ENCODE data around the gene TRPV4.

DNA sequence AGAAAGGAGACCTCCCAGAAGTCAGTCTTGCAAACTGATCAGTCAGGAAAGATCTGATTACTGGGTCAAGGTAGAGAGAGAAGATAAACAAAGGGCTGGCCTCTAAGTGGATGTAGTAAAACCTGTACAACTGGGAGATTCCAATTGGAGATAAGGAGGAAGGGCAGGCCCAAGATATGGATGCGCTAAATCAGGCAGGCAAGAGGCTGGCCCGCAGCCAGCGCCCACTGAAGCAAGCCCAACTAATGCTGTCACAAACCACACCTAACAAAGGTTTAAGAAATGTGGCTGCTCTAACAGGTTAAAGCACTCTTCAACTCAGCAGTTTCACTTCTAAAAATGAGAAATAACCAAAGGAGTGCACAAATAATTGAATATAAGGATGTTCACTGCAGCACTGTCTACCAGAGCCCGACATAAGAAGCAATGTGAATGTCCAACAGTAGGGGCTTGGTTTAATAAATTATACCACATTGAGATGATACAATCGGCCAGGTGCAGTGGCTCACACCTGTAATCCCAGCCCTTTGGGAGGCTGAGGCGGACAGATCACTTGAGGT is 42.5 kb upstream of the TRPV4 start:
- TF ChIP-seq, protein P1, sequence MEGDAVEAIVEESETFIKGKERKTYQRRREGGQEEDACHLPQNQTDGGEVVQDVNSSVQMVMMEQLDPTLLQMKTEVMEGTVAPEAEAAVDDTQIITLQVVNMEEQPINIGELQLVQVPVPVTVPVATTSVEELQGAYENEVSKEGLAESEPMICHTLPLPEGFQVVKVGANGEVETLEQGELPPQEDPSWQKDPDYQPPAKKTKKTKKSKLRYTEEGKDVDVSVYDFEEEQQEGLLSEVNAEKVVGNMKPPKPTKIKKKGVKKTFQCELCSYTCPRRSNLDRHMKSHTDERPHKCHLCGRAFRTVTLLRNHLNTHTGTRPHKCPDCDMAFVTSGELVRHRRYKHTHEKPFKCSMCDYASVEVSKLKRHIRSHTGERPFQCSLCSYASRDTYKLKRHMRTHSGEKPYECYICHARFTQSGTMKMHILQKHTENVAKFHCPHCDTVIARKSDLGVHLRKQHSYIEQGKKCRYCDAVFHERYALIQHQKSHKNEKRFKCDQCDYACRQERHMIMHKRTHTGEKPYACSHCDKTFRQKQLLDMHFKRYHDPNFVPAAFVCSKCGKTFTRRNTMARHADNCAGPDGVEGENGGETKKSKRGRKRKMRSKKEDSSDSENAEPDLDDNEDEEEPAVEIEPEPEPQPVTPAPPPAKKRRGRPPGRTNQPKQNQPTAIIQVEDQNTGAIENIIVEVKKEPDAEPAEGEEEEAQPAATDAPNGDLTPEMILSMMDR (IDR thresholded peaks at IDR 0.05), result no peak
- no peak for TF ChIP-seq POLR2A (IDR thresholded peaks at IDR 0.05)

Measured in uterus (tissue), 2 donors.